Ishikawa (cell line): ENCODE measurements around the gene DDHD1.

ENCODE experiments used
- CEBPB ChIP-seq: IDR thresholded peaks from 2 replicates; pipeline ENCODE4 v1.6.1; 2012
- CREB1 ChIP-seq: IDR thresholded peaks from 2 replicates; pipeline ENCODE4 v1.6.1; 2012; ENCODE audit warnings: low read depth
- EGR1 ChIP-seq: IDR thresholded peaks from 2 replicates; pipeline ENCODE4 v1.6.1; 2012
- EP300 ChIP-seq: IDR thresholded peaks from 2 replicates; pipeline ENCODE4 v1.6.1; 2012; ENCODE audit warnings: borderline replicate concordance
- FOXM1 ChIP-seq: IDR thresholded peaks from 2 replicates; pipeline ENCODE4 v1.6.1; 2012; ENCODE audit warnings: low read depth, borderline replicate concordance
- MAX ChIP-seq: IDR thresholded peaks from 2 replicates; pipeline ENCODE4 v1.6.1; 2012
- NFIC ChIP-seq: IDR thresholded peaks from 2 replicates; pipeline ENCODE4 v1.6.1; 2012
- RAD21 ChIP-seq: IDR thresholded peaks from 2 replicates; pipeline ENCODE4 v1.6.1; 2012; ENCODE audit warnings: low read depth
- REST ChIP-seq: IDR thresholded peaks from 2 replicates; pipeline ENCODE4 v1.6.1; 2012; ENCODE audit warnings: low read depth, mild to moderate bottlenecking
- TAF1 ChIP-seq: IDR thresholded peaks from 2 replicates; pipeline ENCODE4 v1.6.1; 2012; ENCODE audit warnings: low read depth, mild to moderate bottlenecking
- TCF12 ChIP-seq: IDR thresholded peaks from 2 replicates; pipeline ENCODE4 v1.6.1; 2012; ENCODE audit warnings: low read depth
- TEAD4 ChIP-seq: IDR thresholded peaks from 2 replicates; pipeline ENCODE4 v1.6.1; 2012
- USF1 ChIP-seq: IDR thresholded peaks from 2 replicates; pipeline ENCODE4 v1.6.1; 2012
- YY1 ChIP-seq: IDR thresholded peaks from 2 replicates; pipeline ENCODE4 v1.6.1; 2012; ENCODE audit warnings: low read depth
- ZBTB7A ChIP-seq: IDR thresholded peaks from 2 replicates; pipeline ENCODE4 v1.6.1; 2012; ENCODE audit warnings: low read depth

DDHD1 gene

GRCh38 chr14:53174918-53175317 is 21.8 kb upstream of the DDHD1 start:
- TF ChIP-seq EP300 (no peak), CREB1 (no peak), EGR1 (no peak), RAD21 (no peak), ZBTB7A (no peak), TCF12 (no peak), NFIC (no peak), TEAD4 (no peak), YY1 (no peak), CEBPB (no peak), REST (no peak), USF1 (no peak), FOXM1 (no peak)

GRCh38 chr14:53168786-53169185 is 15.7 kb upstream of the DDHD1 start:
- TF ChIP-seq NFIC (no peak), REST (no peak), EGR1 (no peak), CEBPB (no peak), MAX (no peak), ZBTB7A (no peak), YY1 (no peak), USF1 (no peak), EP300 (no peak), TEAD4 (no peak), TAF1 (no peak), FOXM1 (no peak)

- TF ChIP-seq RAD21 (no peak), REST (no peak), EGR1 (no peak), CREB1 (no peak), FOXM1 (no peak), TAF1 (no peak), EP300 (no peak), TEAD4 (no peak), USF1 (no peak), NFIC (no peak), TCF12 (no peak), CEBPB (no peak), MAX (no peak), YY1 (no peak), ZBTB7A (no peak)
Observed at GRCh38 chr14:53167602-53168328, 14.6 kb upstream of the DDHD1 start.

- TF ChIP-seq NFIC (no peak), EP300 (no peak), USF1 (no peak), MAX (no peak), REST (no peak), RAD21 (no peak), ZBTB7A (no peak), FOXM1 (no peak), YY1 (no peak), TAF1 (no peak), CEBPB (no peak)
Observed at GRCh38 chr14:53161758-53162435, 8.8 kb upstream of the DDHD1 start.
